HG02884 (cell line): Measurements from ENCODE around the gene MDH2.
A peak's percentile ranks its signal among the peaks of the same experiment; 100 is the strongest.
"Not testable (repeated sequence)": the region's sequence is repeated elsewhere in the genome, so short reads cannot be mapped to it uniquely, and the experiment has no call there.

Source experiments
- ATAC-seq: cut with Tn5 transposase; IDR thresholded peaks from one replicate; pipeline ENCODE4 v1.9.1; 2021; ENCODE audit warnings: mild to moderate bottlenecking, moderate library complexity; ENCODE audit not compliant: unreplicated experiment

Gene MDH2, protein sequence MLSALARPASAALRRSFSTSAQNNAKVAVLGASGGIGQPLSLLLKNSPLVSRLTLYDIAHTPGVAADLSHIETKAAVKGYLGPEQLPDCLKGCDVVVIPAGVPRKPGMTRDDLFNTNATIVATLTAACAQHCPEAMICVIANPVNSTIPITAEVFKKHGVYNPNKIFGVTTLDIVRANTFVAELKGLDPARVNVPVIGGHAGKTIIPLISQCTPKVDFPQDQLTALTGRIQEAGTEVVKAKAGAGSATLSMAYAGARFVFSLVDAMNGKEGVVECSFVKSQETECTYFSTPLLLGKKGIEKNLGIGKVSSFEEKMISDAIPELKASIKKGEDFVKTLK

GRCh38 chr7:76047811-76048667, at the start of gene MDH2, which contains the start of gene STYXL1:
MDH2 (plus strand) TSS chr7:76048106; CDS start chr7:76048161, 55 bp downstream.
STYXL1 (minus strand) TSS chr7:76048000; CDS start chr7:76030523, 17,477 bp downstream.
- ATAC-seq = peak; percentile 92

DNA sequence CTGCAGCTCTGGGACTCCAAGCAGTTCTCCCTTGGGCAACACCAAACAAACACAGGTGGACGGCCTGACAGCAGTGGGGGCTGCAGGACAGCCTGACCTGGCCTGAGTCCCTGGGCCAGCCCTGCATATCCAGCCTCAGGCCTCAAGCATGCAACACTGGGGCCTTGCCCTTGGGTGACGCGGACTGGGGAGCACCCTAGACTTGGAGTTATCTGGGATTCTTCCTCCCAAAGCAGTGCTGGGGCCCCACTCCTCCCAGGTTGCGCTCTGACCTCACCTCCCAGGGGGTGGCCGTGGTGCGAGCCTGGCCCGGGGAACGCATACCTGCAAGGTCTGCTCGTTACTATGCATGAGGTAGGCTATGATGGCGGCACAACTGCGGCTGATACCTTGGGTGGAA, 47.3 kb upstream of the MDH2 start:
- ATAC-seq = no peak

- no peak for ATAC-seq
Observed at GRCh38 chr7:76002139-76002538, 45.8 kb upstream of the MDH2 start.

- ATAC-seq = no peak
Observed at GRCh38 chr7:76002822-76003221, 45.1 kb upstream of the MDH2 start.

DNA sequence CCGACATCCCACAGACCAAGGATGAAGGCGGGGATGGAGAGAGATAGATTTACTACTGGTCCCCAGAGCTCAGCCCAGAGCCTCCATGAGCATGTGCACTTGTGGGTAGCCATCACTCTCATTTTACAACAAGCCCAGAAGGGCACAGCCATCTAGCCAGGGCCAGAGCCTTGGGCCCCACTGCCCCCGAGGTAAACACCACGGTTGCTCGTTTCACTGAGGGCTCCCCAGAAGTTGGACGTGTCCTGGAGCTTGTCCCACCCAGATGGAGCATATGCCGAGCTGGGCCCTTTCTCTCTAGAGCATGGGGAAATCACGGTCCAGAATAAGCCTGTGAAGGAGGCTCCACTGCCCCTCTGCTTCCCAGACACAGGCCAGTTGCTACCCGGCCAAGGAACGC, 44.6 kb upstream of the MDH2 start:
- no peak for ATAC-seq

GRCh38 chr7:76005004-76005403, 42.9 kb upstream of the MDH2 start:
- ATAC-seq = not testable (repeated sequence)

DNA sequence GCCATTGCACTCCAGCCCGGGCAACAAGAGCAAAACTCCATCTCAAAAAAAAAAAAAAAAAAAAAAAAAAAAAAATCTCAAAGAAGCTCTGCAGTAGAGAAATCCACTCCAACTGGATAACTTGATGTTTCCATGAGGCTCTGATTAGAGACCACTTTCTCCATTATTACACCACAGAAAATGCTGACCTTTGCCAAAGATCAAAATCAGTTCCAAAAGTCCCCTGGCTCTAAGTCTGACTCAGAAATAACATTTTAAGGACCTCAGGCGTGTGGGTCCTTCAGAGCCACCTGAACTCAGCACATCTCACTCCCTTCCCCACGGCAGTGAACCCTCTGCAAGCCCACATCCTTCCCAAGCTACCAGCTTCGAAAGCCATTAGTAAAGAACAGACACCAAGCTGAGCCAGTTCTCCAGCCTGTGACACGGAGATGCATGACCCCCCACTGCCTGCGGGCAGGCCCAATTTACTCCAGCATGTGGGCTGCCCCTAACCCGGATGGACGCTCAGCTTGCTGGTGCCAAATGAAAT, 39.7 kb upstream of the MDH2 start:
- ATAC-seq = no peak

DNA sequence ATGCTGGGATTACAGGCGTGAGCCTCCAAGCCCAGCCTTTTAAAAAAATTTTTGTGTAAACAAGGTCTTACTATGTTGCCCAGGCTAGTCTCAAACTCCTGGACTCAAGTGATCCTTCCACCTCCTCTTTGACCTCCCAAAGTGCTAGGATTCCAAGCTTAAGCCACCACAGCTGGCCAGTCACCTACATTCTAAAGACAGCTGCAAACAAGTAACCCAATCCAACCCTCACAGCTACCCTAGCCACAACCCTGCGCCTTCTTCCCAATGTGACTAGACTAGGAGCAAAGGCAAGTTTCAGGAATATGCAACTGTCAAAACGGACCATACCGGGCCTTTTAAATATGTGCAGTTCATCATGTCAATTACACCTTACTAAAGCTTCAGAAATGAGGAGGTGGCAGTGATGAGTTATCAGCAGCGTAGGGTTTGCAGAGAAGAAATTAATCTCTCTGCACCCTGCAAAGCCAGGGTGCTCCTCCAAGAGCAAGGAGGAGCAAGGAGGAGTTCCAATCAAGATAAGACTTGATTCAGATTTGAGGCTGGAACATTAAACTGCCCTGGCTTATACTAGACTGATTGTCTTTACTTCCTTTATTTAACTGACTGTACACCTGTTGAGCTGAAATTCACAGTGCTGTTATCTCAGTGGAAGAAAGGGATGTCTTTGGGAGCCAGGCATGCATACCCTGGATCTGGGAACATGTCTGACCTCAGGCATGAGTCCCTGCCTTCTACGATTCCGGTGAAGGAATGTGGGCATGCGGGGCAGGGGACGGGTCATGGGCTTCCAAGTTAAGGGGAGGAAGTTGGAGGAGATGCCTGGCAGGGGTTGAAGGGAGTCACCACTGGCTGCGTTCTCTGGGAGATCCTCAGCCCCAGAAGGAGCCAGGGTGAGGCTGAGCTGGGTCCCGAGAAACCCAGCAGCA, 38.0 kb upstream of the MDH2 start:
- ATAC-seq = no peak

GRCh38 chr7:76011442-76011861, 36.5 kb upstream of the MDH2 start:
- ATAC-seq = no peak

- no peak for ATAC-seq
Observed at GRCh38 chr7:76016191-76016947, 31.5 kb upstream of the MDH2 start.

GRCh38 chr7:76018520-76018919, 29.4 kb upstream of the MDH2 start:
- not testable (repeated sequence) for ATAC-seq

DNA sequence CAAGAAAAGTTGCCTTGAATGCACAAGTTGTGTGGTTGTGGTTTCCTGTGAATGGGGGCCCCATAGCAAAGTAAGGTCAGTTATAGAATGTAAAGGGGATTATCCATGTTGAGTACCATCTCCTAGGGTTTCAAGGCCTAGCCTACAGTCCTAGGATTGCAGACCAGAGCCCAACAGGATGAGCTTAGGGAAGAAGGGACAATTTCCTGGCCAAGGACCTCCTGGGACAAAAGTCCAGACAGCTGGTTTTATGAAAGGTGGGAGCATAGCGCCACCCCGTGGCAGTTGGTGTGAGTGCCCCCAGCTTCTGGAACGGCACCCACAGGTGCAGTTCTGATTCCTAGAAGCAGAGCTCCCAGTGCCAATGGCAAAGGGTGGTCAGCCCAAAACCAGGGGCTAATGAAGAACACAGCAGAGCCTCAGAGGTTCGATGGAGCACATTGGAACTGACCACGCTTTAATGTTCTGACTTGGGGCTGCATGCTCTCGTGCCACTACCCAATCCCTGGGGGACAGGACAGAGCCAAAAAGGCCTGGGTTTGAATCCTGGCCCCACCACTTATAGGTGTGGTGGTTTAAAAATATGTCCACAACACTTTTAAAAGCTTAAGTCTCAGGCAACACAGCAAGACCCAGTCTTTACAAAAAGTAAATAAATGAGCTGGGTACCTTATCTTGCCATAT, 27.7 kb upstream of the MDH2 start:
- no peak for ATAC-seq

GRCh38 chr7:76022026-76022780, 25.7 kb upstream of the MDH2 start:
- no peak for ATAC-seq

DNA sequence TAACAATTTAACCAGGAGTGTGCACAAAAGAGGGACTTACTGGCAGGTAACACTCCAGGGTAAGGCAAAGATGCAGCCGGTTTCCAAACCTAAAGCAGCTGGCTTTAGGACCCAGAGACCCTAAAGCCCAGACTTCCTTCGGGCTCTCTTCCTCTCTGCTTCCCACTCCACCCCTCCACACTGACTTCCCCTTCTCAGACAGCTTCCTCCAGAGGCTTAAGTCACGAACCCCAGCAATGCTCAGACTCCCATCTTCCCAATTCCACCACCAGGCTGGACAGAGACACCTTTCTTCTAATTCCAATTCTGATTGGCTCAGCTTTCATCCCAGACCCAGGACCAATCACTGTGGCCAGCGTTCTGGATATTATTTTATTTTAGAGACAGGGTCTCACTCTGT, 24.9 kb upstream of the MDH2 start:
- no peak for ATAC-seq

DNA sequence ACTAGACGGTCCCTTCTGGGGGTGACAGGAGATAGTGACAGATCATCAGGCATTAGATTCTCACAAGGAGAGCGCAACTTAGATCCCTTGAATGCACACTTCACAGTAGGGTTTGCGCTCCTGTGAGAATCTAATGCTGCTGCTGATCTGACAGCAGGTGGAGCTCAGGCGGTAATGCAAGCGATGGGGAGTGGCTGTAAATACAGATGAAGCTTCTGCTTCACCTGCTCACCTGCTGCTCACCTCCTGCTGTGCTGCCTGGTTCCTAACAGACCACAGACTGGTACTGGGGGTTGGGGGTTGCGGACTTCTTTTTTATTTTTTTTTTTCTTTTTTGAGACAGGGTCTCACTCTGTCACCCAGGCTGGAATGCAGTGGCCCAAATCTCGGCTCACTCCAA, 18.2 kb upstream of the MDH2 start:
- ATAC-seq = not testable (repeated sequence)

DNA sequence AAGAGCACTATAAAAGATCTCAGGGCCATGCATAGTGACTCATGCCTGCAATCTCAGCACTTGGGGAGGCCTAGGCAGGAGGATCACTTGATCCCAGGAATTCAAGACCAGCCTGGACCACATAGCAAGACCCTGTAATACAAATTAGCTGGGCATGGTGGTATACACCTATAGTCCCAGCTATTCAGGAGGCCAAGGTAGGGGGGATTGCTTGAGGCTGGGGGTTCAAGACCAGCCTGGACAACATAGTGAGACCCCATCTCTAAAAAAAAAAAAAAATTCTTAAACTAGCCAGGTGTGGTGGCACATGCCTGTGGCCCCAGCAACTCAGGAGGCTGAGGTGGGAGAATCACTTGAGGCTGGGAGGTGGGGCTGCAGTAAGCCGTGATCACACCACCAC, 15.9 kb upstream of the MDH2 start:
- ATAC-seq = no peak

GRCh38 chr7:76037310-76037709, 10.6 kb upstream of the MDH2 start:
- ATAC-seq = no peak

DNA sequence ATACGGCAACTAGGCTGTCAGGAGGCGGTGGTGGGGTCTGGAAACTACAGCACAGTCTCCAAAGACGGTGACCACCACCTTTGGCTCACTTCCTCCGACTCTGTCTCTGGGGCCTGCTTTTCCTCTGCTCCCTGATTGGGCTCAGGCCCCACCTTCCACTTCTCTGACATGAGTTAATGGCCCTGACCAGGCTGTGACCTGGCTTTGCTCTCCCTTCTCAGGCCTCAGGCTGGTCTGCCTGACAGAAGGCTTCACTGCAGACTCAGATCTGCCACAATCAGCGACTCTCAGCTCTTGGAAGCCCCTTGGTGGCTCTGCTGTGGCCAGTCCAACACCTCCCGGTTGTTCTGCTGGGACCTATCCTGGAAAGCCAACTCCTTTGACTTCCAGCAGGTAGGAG, 7.8 kb upstream of the MDH2 start:
- ATAC-seq = no peak
